Amygdala (tissue), 56 donors: ENCODE results near the gene NANS.
"Not testable (repeated sequence)": the region's sequence is repeated elsewhere in the genome, so short reads cannot be mapped to it uniquely, and the experiment has no call there.

Source experiments
- DNase-seq, 56 donors: peaks; one replicate each; lab custom pipeline; 2025; lab: John Stamatoyannopoulos, UW

Gene NANS

GRCh38 chr9:98095401-98095800 is 38.9 kb downstream of the NANS start:
- DNase-seq: no peak

GRCh38 chr9:98096091-98096490 is 39.6 kb downstream of the NANS start:
- no peak for DNase-seq

- no peak for DNase-seq
Observed at GRCh38 chr9:98097836-98098235, 41.3 kb downstream of the NANS start.

GRCh38 chr9:98099346-98099745 is 42.8 kb downstream of the NANS start:
- no peak for DNase-seq

- no peak for DNase-seq
Observed at GRCh38 chr9:98099898-98100297, 43.4 kb downstream of the NANS start.

GRCh38 chr9:98100456-98100855 is 43.9 kb downstream of the NANS start:
- no peak for DNase-seq

GRCh38 chr9:98101416-98101815 is 44.9 kb downstream of the NANS start:
- no peak for DNase-seq

- DNase-seq: no peak
Observed at GRCh38 chr9:98101868-98102273, 45.3 kb downstream of the NANS start.

GRCh38 chr9:98104445-98104881 is 47.9 kb downstream of the NANS start:
- DNase-seq: no peak

GRCh38 chr9:98105006-98105405 is 48.5 kb downstream of the NANS start:
- DNase-seq: no peak

GRCh38 chr9:98107926-98108325 is 51.4 kb downstream of the NANS start:
- DNase-seq: no peak

- DNase-seq: no peak
Observed at GRCh38 chr9:98108531-98109031, 52.0 kb downstream of the NANS start.

GRCh38 chr9:98109052-98109451 is 52.5 kb downstream of the NANS start:
- no peak for DNase-seq

GRCh38 chr9:98117097-98117496 is 60.6 kb downstream of the NANS start:
- DNase-seq: not testable (repeated sequence)

GRCh38 chr9:98117984-98118639 is 61.6 kb downstream of the NANS start:
- DNase-seq: no peak

GRCh38 chr9:98118640-98119601 is 62.4 kb downstream of the NANS start, which contains the start of gene TRIM14:
Gene TRIM14 (minus strand): TSS chr9:98119222. CDS start chr9:98119188, 34 bp downstream.
- peak in 20 of 56 donors; percentile 9 to 54 (median 29) for DNase-seq

- DNase-seq: no peak
Observed at GRCh38 chr9:98120476-98120875, 63.9 kb downstream of the NANS start.

GRCh38 chr9:98121058-98121457 is 64.5 kb downstream of the NANS start:
- DNase-seq: no peak

GRCh38 chr9:98124091-98124490 is 67.6 kb downstream of the NANS start:
- not testable (repeated sequence) for DNase-seq

GRCh38 chr9:98124637-98125426 is 68.3 kb downstream of the NANS start:
- DNase-seq: no peak

- no peak for DNase-seq
Observed at GRCh38 chr9:98127226-98127625, 70.7 kb downstream of the NANS start.
